GM21526 (cell line): ENCODE results near the gene SUGP2.

Experiments
- ATAC-seq: cut with Tn5 transposase; IDR thresholded peaks from one replicate; pipeline ENCODE4 v1.9.1; 2021; ENCODE audit warnings: moderate library complexity; ENCODE audit not compliant: unreplicated experiment, low FRiP score

Gene SUGP2

DNA sequence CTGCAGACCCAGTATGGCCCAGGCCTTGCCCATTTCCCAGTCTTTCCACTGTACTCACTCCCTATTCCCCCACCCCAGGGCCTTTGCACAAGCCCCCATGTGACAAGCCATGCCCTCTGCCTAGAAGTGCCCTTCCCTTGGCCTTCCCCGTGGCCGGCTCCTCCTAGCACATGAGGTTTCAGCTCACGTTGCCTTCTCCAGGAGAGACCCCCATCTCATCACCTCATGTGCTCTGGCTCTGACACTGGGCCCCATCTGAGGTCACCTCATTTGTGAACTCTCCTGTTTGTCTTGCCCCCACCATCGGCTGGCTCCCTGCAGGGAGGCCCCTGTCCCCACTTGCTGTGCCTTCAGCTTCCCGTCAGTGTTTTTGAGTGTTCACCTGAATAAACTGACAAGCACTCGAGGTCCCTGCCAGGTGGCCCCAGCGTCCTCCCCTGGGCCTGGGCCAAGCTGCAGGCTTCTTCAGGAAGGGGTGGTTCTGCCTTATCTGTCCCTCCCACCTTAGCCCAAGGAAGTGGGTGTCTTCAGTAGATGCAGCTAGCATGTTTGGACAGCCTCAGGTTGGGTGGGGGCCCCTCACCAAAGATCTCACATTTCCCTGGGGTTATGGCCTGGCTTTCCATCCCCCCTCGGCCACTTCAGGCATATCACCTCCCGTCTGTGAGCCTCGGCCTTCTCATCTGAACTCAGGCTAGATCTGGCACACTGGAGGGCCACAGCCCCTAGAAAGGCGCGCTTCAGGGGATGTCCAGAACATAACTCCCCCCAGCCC lies 26.7 kb upstream of the SUGP2 start:
- no peak for ATAC-seq

DNA sequence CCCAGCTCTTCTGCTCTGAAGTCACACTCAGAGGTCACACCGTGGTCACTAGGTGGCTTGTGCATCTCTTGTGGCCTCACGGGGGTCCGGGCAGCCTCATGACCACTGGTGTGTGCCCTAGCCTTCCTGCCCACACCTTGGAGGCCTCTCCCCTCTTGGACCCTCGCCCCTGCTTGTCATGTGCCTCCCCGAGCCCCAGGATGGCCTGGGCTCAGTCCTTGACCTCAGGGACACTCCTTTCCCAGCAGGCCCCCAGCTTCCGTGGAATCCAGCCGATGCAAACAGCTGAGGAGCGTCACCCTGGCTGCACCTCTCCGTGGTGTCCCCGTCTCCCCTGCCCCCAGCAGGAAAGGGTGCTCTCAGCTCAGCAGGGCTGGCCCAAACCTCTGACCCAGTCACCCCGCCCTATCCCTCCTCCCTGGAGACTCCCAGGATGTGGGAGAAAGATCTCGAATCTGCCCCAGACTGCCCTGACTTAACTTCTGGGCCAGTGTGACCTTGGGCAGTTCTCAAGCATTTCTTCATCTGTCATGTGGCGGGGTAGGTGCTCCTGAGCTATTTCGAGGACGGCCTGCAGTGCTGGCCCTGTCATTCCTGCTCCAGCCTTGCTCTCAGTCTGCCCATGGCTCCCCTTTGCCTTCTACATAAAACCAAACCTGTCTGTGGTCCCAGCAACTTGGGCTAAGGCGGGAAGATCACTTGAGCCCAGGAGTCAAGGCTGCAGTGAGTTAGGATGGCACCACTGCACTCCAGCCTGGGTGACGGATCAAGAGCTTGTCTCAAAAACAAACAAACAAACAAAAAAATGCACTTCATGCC lies 25.9 kb upstream of the SUGP2 start:
- no peak for ATAC-seq

DNA sequence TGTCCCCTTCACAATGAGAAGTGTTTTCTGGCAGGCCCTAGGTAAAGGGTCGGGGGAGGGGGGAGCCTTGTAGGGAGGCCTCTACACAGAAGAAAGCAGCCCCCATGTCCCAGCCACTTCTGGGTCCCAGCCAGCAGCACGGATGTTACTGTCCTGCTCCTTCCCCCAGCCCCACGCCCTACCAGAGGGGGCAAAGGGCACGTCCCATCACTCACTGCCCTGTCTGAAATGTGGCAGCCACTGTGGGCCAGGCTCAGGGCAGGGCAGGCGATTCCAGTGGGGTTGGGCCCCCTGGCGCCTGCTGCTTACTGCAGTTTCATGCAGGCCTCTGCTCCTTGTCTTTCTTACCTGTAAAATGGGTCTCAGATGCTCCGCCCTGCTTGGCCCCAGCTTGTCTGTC lies 24.4 kb upstream of the SUGP2 start:
- ATAC-seq = no peak

DNA sequence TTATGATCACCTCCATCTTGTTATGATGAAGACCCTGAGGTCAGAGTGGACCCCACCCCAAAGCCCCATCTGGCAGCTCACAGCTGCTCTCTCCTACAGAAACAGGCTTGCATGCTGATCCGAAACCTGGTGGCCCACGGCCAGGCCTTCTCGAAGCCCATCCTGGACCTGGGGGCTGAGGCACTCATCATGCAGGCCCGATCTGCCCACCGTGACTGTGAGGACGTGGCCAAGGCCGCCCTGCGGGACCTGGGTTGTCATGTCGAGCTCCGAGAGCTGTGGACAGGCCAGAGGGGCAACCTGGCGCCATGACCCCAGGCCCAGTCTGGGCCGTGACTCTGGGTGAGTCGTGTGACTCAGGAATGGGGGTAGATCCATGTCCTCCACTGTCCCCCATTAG lies 24.0 kb upstream of the SUGP2 start:
- no peak for ATAC-seq

DNA sequence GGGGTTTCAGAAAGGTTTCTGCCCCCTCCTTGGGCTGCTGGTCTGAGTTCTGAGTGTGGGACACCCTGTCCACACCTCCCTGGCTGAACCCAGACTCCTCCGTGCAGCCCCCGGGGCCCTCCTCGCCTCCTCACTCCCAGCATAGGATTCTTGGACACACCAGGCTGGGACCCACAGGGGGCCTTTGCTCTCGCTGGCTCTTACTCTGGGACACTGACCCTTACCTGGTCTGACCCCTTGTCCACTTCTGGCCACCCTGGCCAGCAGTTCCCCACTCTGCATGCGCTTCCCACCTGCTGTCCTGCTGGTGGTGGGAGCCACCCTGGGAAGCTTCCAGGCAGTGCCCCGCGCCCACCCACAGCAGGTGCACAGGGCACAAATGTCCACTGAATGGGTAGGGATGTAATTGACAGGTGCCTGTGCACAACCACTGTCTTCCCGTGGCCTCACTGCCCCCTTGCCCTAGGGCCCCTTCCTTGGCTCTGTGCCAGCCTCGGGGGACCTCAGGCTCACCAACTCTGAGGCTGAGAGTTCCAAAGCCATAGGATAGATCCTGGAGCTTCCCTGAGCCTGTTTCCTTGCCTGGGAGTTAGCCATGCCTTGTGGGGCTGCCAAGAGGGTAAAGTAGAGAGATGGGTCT lies 23.4 kb upstream of the SUGP2 start:
- no peak for ATAC-seq

DNA sequence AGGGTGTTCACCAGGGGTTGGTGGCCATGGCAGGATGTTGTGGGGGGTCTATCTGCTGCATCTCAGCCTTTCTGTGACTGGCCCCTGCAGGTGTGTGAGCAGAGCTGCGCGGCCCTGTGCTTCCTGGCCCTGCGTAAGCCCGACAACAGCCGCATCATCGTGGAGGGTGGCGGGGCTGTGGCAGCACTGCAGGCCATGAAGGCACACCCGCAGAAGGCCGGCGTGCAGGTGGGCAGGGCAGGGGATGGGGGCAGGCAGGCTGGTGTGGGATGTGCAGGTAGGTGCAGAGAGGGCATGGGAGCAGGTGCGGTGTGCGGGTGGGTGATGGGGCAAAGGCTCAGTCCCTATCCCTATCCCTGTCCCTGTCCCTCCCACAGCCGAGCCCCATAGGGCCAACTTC lies 22.4 kb upstream of the SUGP2 start:
- no peak for ATAC-seq

DNA sequence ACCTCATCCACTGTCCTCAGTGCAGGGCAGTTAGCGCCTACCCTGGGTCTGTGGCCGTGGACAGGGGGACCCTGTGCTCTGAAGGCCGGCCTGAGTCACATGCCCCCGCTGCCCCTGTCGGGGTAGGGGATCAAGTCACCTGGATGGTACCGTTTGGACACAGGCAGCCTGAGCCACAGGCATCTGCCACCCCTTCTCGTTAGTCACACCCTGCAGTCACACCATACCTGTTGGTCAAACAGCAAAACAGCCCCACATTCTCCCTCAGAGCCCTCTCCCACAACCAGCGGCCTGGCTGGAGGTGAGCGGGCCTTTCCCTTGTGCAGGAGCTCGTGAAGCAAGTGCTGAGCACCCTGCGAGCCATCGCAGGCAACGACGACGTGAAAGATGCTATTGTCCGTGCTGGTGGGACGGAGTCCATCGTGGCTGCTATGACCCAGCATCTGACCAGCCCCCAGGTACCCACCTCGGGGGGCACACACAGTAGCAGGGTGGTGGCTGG lies 21.7 kb upstream of the SUGP2 start:
- ATAC-seq = no peak

DNA sequence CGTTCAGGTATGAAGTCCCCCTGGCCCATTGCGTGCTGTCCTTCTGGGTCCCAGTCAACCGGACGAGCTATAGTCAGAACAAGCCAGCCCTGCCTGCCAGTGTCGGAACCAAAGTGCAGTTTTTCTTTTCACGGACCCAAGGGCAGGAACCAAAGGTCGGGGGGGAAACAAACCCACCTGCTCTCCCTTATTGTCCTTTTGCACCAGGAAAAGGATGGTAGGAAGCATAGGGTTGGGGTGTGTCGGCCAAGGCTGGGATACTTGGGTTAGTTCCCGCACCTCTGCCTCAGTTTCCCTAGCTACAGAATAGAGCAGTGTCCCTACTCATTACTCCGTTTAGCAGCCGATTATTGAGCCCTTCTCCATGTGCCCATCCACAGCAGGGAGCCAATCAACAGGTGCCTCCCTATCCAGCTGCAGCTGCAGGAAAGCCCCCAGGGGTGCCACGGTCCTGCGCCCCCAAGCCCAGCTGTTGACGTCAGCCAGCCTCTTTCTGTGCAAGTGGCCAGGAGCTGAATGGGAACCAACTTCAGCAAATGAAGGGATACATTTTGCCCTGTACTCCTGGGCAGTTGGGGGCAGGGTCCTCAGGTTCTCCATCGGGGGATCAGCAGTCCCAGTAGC lies 21.1 kb upstream of the SUGP2 start:
- ATAC-seq = no peak

DNA sequence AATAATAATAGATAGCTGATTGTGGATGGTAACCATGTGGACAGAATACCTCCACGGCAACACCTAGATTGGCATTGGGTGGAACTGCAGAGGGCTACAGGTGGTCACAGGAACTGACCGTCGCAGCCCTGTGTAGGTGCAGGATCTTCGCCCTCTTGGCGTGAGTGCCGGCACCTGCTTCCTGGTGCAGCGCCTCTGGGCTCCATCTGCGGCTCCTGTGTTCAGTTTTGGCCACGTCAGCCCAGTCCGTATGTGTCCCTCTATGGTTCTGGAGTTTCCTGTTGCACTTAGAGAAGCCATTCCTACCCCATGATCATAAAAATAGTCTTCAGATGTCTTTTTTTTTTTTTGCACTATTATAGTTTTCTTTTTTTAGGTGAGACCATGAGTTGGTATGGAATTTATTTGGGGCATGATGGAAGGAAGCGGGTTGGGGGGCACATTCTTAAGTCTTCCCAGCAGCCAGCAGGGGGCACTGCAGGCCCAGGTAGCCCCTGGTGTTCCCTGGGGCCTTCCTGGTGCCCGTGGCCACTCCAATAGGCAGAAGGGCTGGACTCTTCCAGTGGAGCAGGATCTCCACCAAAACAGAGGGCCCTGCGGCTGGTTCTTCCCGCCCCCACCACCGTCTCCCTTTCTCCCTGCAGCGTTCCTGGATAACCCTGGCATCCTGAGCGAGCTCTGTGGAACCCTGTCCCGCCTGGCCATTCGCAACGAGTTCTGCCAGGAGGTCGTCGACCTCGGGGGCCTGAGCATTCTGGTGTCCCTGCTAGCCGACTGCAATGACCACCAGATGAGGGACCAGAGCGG lies 20.4 kb upstream of the SUGP2 start:
- no peak for ATAC-seq

DNA sequence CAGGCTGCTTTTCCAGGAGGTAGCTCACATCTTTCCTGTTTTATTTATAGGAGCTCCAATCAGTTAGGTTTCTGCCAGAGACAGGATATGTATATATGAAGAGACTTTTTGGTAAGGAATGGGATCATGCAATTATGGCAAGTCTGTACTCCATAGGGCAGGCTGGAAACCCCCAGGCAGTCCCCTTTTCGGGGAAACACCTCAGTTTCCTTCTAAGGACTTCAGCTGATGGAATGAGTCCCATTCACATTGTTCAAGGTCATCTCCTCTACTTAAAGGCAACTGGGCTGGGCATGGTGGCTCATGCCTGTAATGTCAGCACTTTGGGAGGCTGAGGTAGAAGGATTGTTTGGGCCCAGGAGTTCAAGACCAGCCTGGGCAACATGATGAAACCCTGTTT lies 19.6 kb upstream of the SUGP2 start:
- ATAC-seq = no peak

DNA sequence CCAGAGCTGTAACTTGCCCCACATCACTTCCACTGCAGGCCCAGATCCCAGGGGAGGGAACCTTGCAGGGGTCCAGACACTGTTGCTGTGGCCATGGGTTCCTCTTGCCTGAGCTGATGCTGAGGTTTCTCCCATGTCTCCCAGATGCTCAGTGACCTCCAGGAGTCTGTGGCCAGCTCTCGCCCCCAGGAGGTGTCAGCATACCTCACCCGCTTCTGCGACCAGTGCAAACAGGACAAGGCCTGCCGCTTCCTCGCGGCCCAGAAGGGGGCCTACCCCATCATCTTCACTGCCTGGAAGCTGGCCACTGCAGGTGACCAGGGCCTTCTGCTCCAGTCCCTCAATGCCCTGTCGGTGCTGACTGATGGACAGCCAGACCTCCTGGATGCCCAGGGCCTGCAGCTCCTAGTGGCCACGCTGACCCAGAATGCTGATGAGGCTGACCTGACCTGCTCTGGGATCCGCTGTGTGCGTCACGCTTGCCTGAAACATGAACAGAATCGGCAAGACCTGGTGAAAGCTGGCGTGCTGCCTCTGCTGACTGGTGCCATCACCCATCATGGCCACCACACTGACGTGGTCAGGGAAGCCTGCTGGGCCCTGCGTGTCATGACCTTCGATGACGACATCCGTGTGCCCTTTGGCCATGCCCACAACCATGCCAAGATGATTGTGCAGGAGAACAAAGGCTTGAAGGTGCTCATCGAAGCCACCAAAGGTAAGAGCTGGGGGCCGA lies 18.3 kb upstream of the SUGP2 start:
- ATAC-seq = no peak

DNA sequence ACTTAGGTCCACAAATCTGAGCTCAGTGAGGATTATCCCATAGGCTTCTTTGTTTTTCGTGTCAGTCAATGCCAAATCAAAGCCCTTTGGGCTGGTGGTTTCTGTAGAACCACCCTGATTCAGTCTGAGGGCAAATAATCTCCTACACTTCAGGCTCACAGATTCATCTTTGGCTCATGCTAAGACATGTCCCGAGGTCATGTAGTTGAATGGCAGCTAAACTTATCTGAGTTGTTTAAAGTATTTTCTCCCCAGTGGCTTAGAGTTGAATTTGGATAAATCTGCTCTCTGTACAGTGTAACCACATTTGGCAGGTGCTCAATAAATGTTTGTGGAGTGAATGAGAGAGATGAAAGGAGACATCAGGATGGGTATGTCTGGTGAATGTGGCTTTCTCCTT lies 17.4 kb upstream of the SUGP2 start:
- no peak for ATAC-seq

DNA sequence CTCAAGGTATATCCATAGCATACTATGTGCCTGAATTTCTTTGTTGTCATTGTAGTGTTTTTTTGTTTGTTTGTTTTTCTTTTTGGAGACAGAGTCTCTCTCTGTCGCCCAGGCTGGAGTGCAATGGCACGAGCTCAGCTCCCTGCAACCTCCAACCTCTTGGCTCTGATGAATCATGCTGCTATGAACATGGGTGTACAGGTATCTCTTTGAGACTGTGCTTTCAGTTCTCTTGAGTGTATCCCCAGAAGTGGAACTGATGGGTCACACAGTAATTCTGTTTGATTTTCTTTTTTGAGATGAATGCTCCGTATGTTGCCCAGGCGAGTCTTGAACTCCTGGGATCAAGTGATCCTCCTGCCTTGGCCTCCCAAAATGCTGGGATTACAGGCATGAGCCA lies 16.8 kb upstream of the SUGP2 start:
- no peak for ATAC-seq

DNA sequence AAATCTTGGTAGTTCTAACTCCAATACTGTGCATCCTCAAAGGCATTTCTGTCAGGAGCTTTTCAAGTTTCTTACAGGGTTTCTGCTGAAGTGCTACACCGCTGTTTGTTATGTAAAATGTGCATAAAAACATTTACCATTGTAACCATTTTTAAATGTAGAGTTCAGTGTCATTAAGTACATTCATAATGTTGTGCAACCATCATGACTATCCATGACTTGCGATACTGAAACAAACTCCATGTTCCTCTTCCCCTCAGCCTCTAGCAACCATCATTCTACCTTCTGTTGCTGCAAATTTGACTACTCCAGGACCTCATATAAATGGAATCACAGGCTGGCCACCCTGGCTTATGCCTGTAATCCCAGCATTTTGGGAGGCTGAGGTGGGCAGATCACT lies 16.1 kb upstream of the SUGP2 start:
- ATAC-seq = no peak

DNA sequence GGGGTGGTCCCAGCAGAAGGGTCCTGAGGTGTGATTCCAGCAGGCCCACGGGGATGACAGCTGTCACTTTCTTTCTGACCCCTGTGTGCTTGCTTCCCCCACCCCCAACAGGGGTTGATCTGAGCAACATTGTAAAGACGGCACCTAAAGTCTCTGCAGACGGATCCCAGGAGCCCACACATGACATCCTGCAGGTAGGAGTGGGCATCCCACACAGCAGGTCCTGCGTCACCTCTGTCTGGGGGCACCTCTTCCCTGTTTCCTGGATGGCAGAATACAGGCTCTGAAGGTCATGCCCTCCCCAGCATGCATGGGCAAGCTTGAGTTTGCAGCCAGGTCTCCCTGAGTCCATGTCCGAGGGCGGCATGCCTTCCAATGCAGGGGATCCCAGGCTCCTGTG lies 10.6 kb upstream of the SUGP2 start:
- ATAC-seq = no peak

DNA sequence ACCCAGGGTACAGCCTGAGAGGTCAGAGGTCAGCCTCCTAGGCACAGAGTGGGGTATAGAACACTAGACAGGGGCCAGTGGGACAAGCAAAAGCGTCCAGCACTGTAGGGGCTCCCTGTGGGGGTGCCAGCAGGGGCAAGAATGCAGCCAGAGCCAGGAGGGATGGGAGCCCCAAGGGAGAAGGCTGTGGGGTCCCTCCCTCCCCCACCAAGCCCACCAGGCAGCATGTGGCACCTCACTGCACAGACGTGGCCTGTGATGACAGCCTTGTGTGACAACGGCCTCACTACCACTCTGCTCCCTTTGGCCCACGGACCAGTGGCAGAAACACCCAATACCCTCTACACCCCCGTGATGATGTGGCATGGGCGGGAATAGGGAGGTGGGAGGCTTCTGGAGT lies 10.2 kb upstream of the SUGP2 start:
- ATAC-seq = no peak

DNA sequence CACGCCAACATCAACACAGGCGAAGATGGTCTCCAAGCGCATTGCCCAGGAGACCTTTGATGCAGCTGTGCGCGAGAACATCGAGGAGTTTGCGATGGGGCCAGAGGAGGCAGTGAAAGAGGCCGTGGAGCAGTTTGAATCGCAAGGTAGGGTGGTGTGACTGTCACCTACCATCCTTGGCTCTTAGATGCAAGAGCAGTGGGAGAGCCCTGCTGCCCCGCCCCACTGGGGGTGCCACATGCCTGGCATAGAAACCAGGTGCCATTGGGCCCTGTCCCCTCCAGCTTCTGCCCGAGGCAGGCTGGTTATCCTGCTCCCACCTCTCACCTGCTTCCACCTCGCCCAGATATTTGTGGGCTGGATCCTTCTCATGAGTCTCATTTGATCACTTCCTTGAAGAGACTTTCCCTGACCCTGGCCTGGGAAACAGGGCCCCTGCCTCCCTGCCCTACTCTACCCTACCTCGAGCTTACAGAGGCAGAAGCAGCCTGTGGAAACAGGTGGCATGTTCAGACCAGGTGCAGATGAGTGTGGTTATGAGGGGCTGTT lies 9.5 kb upstream of the SUGP2 start:
- ATAC-seq = no peak

DNA sequence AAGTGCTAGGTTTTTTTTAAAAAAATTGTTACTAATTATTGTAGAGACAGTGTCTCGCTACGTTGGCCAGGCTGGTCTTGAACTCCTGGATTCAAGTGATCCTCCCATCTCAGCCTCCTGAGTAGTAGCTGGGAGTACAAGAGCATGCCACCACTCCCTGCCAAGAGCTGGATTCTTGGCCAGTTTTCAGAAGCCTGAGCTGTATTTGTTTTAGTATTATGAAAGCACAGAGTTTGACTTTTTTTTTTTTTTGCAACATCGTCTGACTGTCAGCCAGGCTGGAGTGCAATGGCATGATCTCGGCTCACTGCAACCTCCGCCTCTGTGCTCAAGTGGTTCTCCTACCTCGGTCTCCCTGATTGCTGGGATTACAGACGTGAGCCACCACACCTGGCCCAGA lies 7.1 kb upstream of the SUGP2 start:
- ATAC-seq = no peak

DNA sequence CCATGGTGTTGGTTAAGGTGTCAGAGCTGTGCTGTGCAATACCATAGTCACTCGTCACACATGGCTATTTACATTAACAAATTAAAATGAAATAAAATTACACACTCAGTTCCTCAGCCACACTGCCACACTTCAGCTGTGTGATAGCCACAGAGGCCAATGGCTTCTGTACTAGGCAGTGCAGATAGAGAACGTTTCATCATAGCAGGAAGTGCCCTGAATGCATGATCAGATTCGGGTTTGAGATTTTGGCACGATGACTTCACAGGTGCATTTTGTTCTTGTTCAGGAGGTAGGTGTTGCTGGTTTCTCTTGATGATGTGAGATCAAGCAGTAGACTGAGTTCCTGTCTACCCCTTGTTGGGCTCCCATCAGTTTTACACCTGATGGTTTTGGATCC lies 6.6 kb upstream of the SUGP2 start:
- ATAC-seq = no peak
